Karpas-422 (cell line): ENCODE data around the gene TRIOBP. TPM values are rescaled to one million over a fixed set of nuclear protein-coding genes. Genes with fewer than 3 reads are reported as not detected.
"Not testable (repeated sequence)": the region's sequence is repeated elsewhere in the genome, so short reads cannot be mapped to it uniquely, and the experiment has no call there.

Experiments used
- DNase-seq: peaks from one replicate; pipeline ENCODE4 v3.0.0-alpha.2; 2015
- H2AFZ ChIP-seq: fragments of 200-600 bp; sonication (generic); 2 replicates; pipeline ENCODE4 v1.6.1; 2014; ENCODE audit warnings: antibody characterized with exemption, low read length, mixed read lengths
- H3K27ac ChIP-seq: fragments of 200-600 bp; sonication (generic); 2 replicates; pipeline ENCODE4 v1.5.1; 2014; ENCODE audit warnings: mild to moderate bottlenecking, low read length, moderate library complexity
- H3K27me3 ChIP-seq: fragments of 200-600 bp; sonication (generic); 2 replicates; pipeline ENCODE4 v1.6.1; 2014; ENCODE audit warnings: low read length, mixed read lengths
- H3K36me3 ChIP-seq: fragments of 200-600 bp; sonication (generic); 2 replicates; pipeline ENCODE4 v1.6.1; 2014; ENCODE audit warnings: low read length, mixed read lengths; ENCODE audit not compliant: insufficient read depth
- H3K4me1 ChIP-seq: fragments of 200-600 bp; sonication (generic); 2 replicates; pipeline ENCODE4 v1.6.1; 2014; ENCODE audit warnings: mild to moderate bottlenecking, low read length, mixed read lengths
- H3K4me2 ChIP-seq: fragments of 200-600 bp; sonication (generic); 2 replicates; pipeline ENCODE4 v1.6.1; 2014; ENCODE audit warnings: low read length, low read depth, mild to moderate bottlenecking; ENCODE audit not compliant: poor library complexity, severe bottlenecking
- H3K4me3 ChIP-seq: fragments of 200-600 bp; sonication (generic); 2 replicates; pipeline ENCODE4 v1.5.1; 2014; ENCODE audit warnings: mild to moderate bottlenecking, antibody characterized with exemption, low read length, mixed read lengths
- H3K79me2 ChIP-seq: fragments of 200-600 bp; sonication (generic); 2 replicates; pipeline ENCODE4 v1.6.1; 2014; ENCODE audit warnings: mild to moderate bottlenecking, low read length, mixed read lengths
- H3K9ac ChIP-seq: fragments of 200-600 bp; sonication (generic); 2 replicates; pipeline ENCODE4 v1.6.0; 2014; ENCODE audit warnings: low read length
- H3K9me2 ChIP-seq: fragments of 200-600 bp; sonication (generic), shearing (Covaris generic); replicated peaks from 2 replicates; pipeline ENCODE4 v1.6.0; 2014; ENCODE audit warnings: mild to moderate bottlenecking, low read length, moderate library complexity; ENCODE audit not compliant: insufficient read depth
- H3K9me3 ChIP-seq: fragments of 300-700, 200-600 bp; sonication (generic); 2 replicates; pipeline ENCODE4 v1.6.1; 2014; ENCODE audit warnings: low read length, mixed read lengths
- H4K20me1 ChIP-seq: fragments of 200-600 bp; sonication (generic); 2 replicates; pipeline ENCODE4 v1.6.1; 2014; ENCODE audit warnings: mild to moderate bottlenecking, antibody characterized with exemption, low read length, low read depth; ENCODE audit not compliant: insufficient read depth
- total RNA-seq: library from RNA; depleted of rRNA; stranded (reverse); fragments of >200 nt; shearing (Covaris generic); gene quantifications from 2 replicates; pipeline ENCODE4 v1.2.3, GENCODE V29; 2014; ENCODE audit warnings: low replicate concordance

TRIOBP gene
- total RNA-seq, 1 experiment from 2014 or later, result 14.6 TPM

GRCh38 chr22:37694131-37694530, 2.7 kb upstream of the TRIOBP start:
- not testable (repeated sequence) for H3K9me2 ChIP-seq, H2AFZ ChIP-seq, H3K9ac ChIP-seq, H3K4me3 ChIP-seq, H3K79me2 ChIP-seq, H3K27me3 ChIP-seq, H3K4me2 ChIP-seq, H3K9me3 ChIP-seq, DNase-seq, H4K20me1 ChIP-seq
- Histone ChIP-seq H3K27ac (peak overlapping the region; percentile 95), H3K4me1 (peaks cover 66% of the 10 kb centered on the region), H3K36me3 (peaks cover 14% of the 10 kb centered on the region; the same call in 1 of the 2 replicates)

GRCh38 chr22:37696260-37696656, 590 bp upstream of the TRIOBP start:
- H3K4me3 ChIP-seq, H4K20me1 ChIP-seq, H2AFZ ChIP-seq, H3K9me2 ChIP-seq, H3K79me2 ChIP-seq, H3K27me3 ChIP-seq, H3K9me3 ChIP-seq, DNase-seq: not testable (repeated sequence)
- peak overlapping the region; percentile 41; the same call in 1 of the 2 replicates for H3K9ac ChIP-seq
- H3K4me1 ChIP-seq, result peaks cover 62% of the 10 kb centered on the region
- peak overlapping the region; percentile 86 for H3K27ac ChIP-seq
- H3K36me3 ChIP-seq, result peaks cover 13% of the 10 kb centered on the region
- H3K4me2 ChIP-seq, result peak overlapping the region; percentile 60

- peaks cover 6% of the 10 kb centered on the region; the same call in 1 of the 2 replicates for H3K79me2 ChIP-seq
- H3K27me3 ChIP-seq, result no peaks in the 10 kb centered on the region
- peaks cover 49% of the 10 kb centered on the region for H3K4me1 ChIP-seq
- H3K9me3 ChIP-seq, result no peaks in the 10 kb centered on the region
- peaks cover 11% of the 10 kb centered on the region for H3K36me3 ChIP-seq
- H3K4me2 ChIP-seq, result peak overlapping the region; percentile 60
- no peaks in the 10 kb centered on the region for H3K9me2 ChIP-seq
- H3K4me3 ChIP-seq, result peak overlapping the region; percentile 60
- no peaks in the 10 kb centered on the region for H4K20me1 ChIP-seq
- H2AFZ ChIP-seq, result no peak overlapping the region
- peak overlapping the region; percentile 59 for H3K9ac ChIP-seq
- peak overlapping the region; percentile 7; the same call in 1 of the 2 replicates for H3K27ac ChIP-seq
- DNase-seq, result no peak
Observed at GRCh38 chr22:37697538-37697835, 639 bp downstream of the TRIOBP start.

- Histone ChIP-seq H3K36me3 (peaks cover 5% of the 10 kb centered on the region; the same call in 1 of the 2 replicates), H3K4me1 (peaks cover 18% of the 10 kb centered on the region), H3K9ac (no peak overlapping the region), H2AFZ (no peak overlapping the region), H3K27ac (no peak overlapping the region), H3K4me3 (no peak overlapping the region), H3K79me2 (peaks cover 6% of the 10 kb centered on the region; the same call in 1 of the 2 replicates), H3K27me3 (no peaks in the 10 kb centered on the region), H4K20me1 (no peaks in the 10 kb centered on the region), H3K9me2 (no peaks in the 10 kb centered on the region), H3K4me2 (no peak overlapping the region), H3K9me3 (no peaks in the 10 kb centered on the region)
- DNase-seq, result no peak
Observed at GRCh38 chr22:37701141-37701786, 4.4 kb downstream of the TRIOBP start.

GRCh38 chr22:37703906-37704305, 7.1 kb downstream of the TRIOBP start:
- DNase-seq, result no peak
- Histone ChIP-seq H3K79me2 (no peaks in the 10 kb centered on the region), H3K4me3 (no peak overlapping the region), H3K27ac (no peak overlapping the region), H3K36me3 (peaks cover 5% of the 10 kb centered on the region; the same call in 1 of the 2 replicates), H3K9me3 (no peaks in the 10 kb centered on the region), H3K27me3 (no peaks in the 10 kb centered on the region), H3K4me1 (peaks cover 4% of the 10 kb centered on the region; the same call in 1 of the 2 replicates), H3K9me2 (no peaks in the 10 kb centered on the region), H3K4me2 (no peak overlapping the region), H4K20me1 (no peaks in the 10 kb centered on the region), H2AFZ (no peak overlapping the region), H3K9ac (no peak overlapping the region)

GRCh38 chr22:37704645-37705044, 7.8 kb downstream of the TRIOBP start:
- H3K4me1 ChIP-seq, result peaks cover 4% of the 10 kb centered on the region; the same call in 1 of the 2 replicates
- no peak overlapping the region for H3K4me2 ChIP-seq
- no peaks in the 10 kb centered on the region for H3K27me3 ChIP-seq
- H3K4me3 ChIP-seq, result no peak overlapping the region
- no peak for DNase-seq
- no peak overlapping the region for H3K9ac ChIP-seq
- no peaks in the 10 kb centered on the region for H4K20me1 ChIP-seq
- H2AFZ ChIP-seq, result no peak overlapping the region
- H3K27ac ChIP-seq, result no peak overlapping the region
- H3K36me3 ChIP-seq, result peaks cover 5% of the 10 kb centered on the region; the same call in 1 of the 2 replicates
- no peaks in the 10 kb centered on the region for H3K79me2 ChIP-seq
- H3K9me2 ChIP-seq, result no peaks in the 10 kb centered on the region
- no peaks in the 10 kb centered on the region for H3K9me3 ChIP-seq

GRCh38 chr22:37705205-37705604, 8.4 kb downstream of the TRIOBP start:
- H3K9me3 ChIP-seq, result no peaks in the 10 kb centered on the region
- H3K4me2 ChIP-seq, result no peak overlapping the region
- H3K9me2 ChIP-seq, result no peaks in the 10 kb centered on the region
- peaks cover 4% of the 10 kb centered on the region; the same call in 1 of the 2 replicates for H3K4me1 ChIP-seq
- H4K20me1 ChIP-seq, result no peaks in the 10 kb centered on the region
- H3K79me2 ChIP-seq, result no peaks in the 10 kb centered on the region
- no peak overlapping the region for H3K9ac ChIP-seq
- DNase-seq, result no peak
- H3K27ac ChIP-seq, result no peak overlapping the region
- no peak overlapping the region for H2AFZ ChIP-seq
- peaks cover 5% of the 10 kb centered on the region; the same call in 1 of the 2 replicates for H3K36me3 ChIP-seq
- no peaks in the 10 kb centered on the region for H3K27me3 ChIP-seq
- no peak overlapping the region for H3K4me3 ChIP-seq

GRCh38 chr22:37708580-37709444, 12.0 kb downstream of the TRIOBP start:
- no peak overlapping the region for H3K9ac ChIP-seq
- no peak for DNase-seq
- H3K27me3 ChIP-seq, result no peaks in the 10 kb centered on the region
- no peak overlapping the region for H3K4me3 ChIP-seq
- H4K20me1 ChIP-seq, result no peaks in the 10 kb centered on the region
- no peak overlapping the region for H3K27ac ChIP-seq
- no peaks in the 10 kb centered on the region for H3K36me3 ChIP-seq
- H2AFZ ChIP-seq, result no peak overlapping the region
- no peak overlapping the region for H3K4me2 ChIP-seq
- H3K9me3 ChIP-seq, result no peaks in the 10 kb centered on the region
- peaks cover 22% of the 10 kb centered on the region for H3K4me1 ChIP-seq
- H3K79me2 ChIP-seq, result no peaks in the 10 kb centered on the region
- H3K9me2 ChIP-seq, result no peaks in the 10 kb centered on the region
